Gastroesophageal sphincter (tissue), 4 donors: ENCODE data around the gene LDAH. TPM values are rescaled to one million over a fixed set of nuclear protein-coding genes. Genes with fewer than 3 reads are reported as not detected.
A peak's percentile ranks its signal among the peaks of the same experiment; 100 is the strongest.

ENCODE experiments used
- ATAC-seq: fragments of 150-250 bp; one replicate; pipeline ENCODE4 v1.9.1; 2016; ENCODE audit warnings: mild to moderate bottlenecking, moderate library complexity
- H3K27ac ChIP-seq, 4 donors: fragments of 200-600 bp; sonication (generic) in 3 of 4; 1 replicate in 3 of 4; 2 replicates in 1 of 4; pipeline ENCODE4 v1.5.1; 2016 to 2019
- H3K27me3 ChIP-seq: fragments of 200-600 bp; sonication (generic); one replicate; pipeline ENCODE4 v1.5.1; 2019
- H3K36me3 ChIP-seq, 2 donors: fragments of 200-600 bp; sonication (generic); one replicate each; pipeline ENCODE4 v1.5.1; 2019; ENCODE audit warnings: control low read depth in 1 of 2
- H3K4me1 ChIP-seq, 3 donors: fragments of 200-600 bp; sonication (generic); 1 replicate in 2 of 3; 2 replicates in 1 of 3; pipeline ENCODE4 v1.5.1; 2016 to 2019; ENCODE audit warnings: control low read depth in 2 of 3
- H3K4me3 ChIP-seq, 2 donors: fragments of 200-600 bp; sonication (generic); one replicate each; pipeline ENCODE4 v1.5.1; 2019; ENCODE audit warnings: mild to moderate bottlenecking in 1 of 2, moderate library complexity in 1 of 2
- H3K9me3 ChIP-seq, 3 donors: fragments of 200-600 bp; sonication (generic); one replicate each; pipeline ENCODE4 v1.5.1; 2017 to 2019; ENCODE audit warnings: control low read depth in 2 of 3
- CTCF ChIP-seq, 4 experiments: fragments of 200-600 bp in 2 of 4; fragments of 450-650 bp in 2 of 4; sonication (generic) in 1 of 4; IDR thresholded peaks; one replicate each; pipeline ENCODE4 v1.5.1; 2017 to 2019; ENCODE audit warnings: antibody characterized with exemption in 4 of 4, mild to moderate bottlenecking in 2 of 4, moderate library complexity in 2 of 4
- EP300 ChIP-seq: sonication (generic); formaldehyde crosslinking; IDR thresholded peaks from one replicate; pipeline ENCODE4 v1.6.1; 2017; ENCODE audit warnings: antibody characterized with exemption, mild to moderate bottlenecking
- POLR2A ChIP-seq, 2 donors: fragments of 450-650 bp; IDR thresholded peaks; one replicate each; pipeline ENCODE4 v1.6.1; 2017; ENCODE audit warnings: antibody characterized with exemption in 2 of 2, mild to moderate bottlenecking in 2 of 2, moderate library complexity in 1 of 2
- POLR2AphosphoS5 ChIP-seq: sonication (generic); formaldehyde crosslinking; IDR thresholded peaks from one replicate; pipeline ENCODE4 v1.6.1; 2017; ENCODE audit warnings: antibody characterized with exemption
- WGBS, 2 donors: methylation state at CpG; one replicate each; pipeline ENCODE4 v1.1.5; 2018; ENCODE audit warnings: low coverage in 1 of 2; 5-methylcytosine and 5-hydroxymethylcytosine counted together
- total RNA-seq, 4 donors: library from RNA; depleted of rRNA; stranded (reverse); fragments of >200 nt; gene quantifications; one replicate each; pipeline ENCODE4 v1.1.0, GENCODE V29; 2016

Gene LDAH
- total RNA-seq, 4 donors from 2014 or later = 10.5 to 19.0 (median 14.5) TPM

- no CpG with 5 or more reads among the region's 83 CpGs for WGBS, 2 donors
- Histone ChIP-seq H3K4me1 (peaks cover 0 to 95% (median 22%) of the 10 kb centered on the region in 3 donors), H3K27me3 (peaks cover 88% of the 10 kb centered on the region), H3K9me3 (no peaks in the 10 kb centered on the region), H3K36me3 (no peaks in the 10 kb centered on the region), H3K27ac (peak overlapping the region in 2 of 4 donors; percentile 34 to 51), H3K4me3 (peak overlapping the region in 1 of 2 donors; percentile 28)
- TF ChIP-seq POLR2A (IDR thresholded peaks at IDR 0.05) (no peak), CTCF (IDR thresholded peaks at IDR 0.05) (no peak), EP300 (no peak), POLR2AphosphoS5 (no peak)
- no peak for ATAC-seq
Observed at GRCh38 chr2:20670315-20671035, 152.4 kb downstream of the LDAH start.

GRCh38 chr2:20669562-20670314 is 153.2 kb downstream of the LDAH start:
- Histone ChIP-seq H3K27me3 (peaks cover 95% of the 10 kb centered on the region), H3K4me1 (peaks cover 0 to 95% (median 23%) of the 10 kb centered on the region in 3 donors)

GRCh38 chr2:20668871-20669475 is 153.9 kb downstream of the LDAH start:
- Histone ChIP-seq H3K4me1 (peaks cover 0 to 89% (median 23%) of the 10 kb centered on the region in 3 donors), H3K36me3 (no peaks in the 10 kb centered on the region), H3K9me3 (no peaks in the 10 kb centered on the region), H3K27me3 (peaks cover 97% of the 10 kb centered on the region), H3K27ac (peak overlapping the region in 3 of 4 donors; percentile 61 to 85 (median 82)), H3K4me3 (peak overlapping the region in 1 of 2 donors; percentile 60)
- WGBS, 2 donors = 65% methylated on average over 2 of the region's 8 CpGs; no CpG with 5 or more reads in 1 of the 2 donors
- no peak for ATAC-seq
- no peak for TF ChIP-seq EP300
- no peak for TF ChIP-seq POLR2A (IDR thresholded peaks at IDR 0.05)
- no peak for TF ChIP-seq POLR2AphosphoS5

More at GRCh38 chr2:20669562-20670314, 153.2 kb downstream of the LDAH start:
- Histone ChIP-seq H3K9me3 (no peaks in the 10 kb centered on the region), H3K36me3 (no peaks in the 10 kb centered on the region), H3K27ac (peak overlapping the region in 2 of 4 donors; percentile 34 to 51), H3K4me3 (no peak overlapping the region)
- TF ChIP-seq EP300 (no peak), POLR2A (IDR thresholded peaks at IDR 0.05) (no peak)
- no peak for ATAC-seq
- 26% methylated on average over 7 of the region's 45 CpGs; no CpG with 5 or more reads in 1 of the 2 donors for WGBS, 2 donors

- TF ChIP-seq CTCF (IDR thresholded peaks at IDR 0.05) = no peak
- TF ChIP-seq POLR2A (IDR thresholded peaks at IDR 0.05) = no peak
- TF ChIP-seq EP300 = no peak
- TF ChIP-seq POLR2AphosphoS5 = no peak
- H3K4me3 ChIP-seq = peak overlapping the region in 1 of 2 donors; percentile 60
- H3K36me3 ChIP-seq = no peaks in the 10 kb centered on the region
- no peaks in the 10 kb centered on the region for H3K9me3 ChIP-seq
- H3K27ac ChIP-seq = peak overlapping the region in 3 of 4 donors; percentile 61 to 85 (median 82)
- ATAC-seq = no peak
- H3K27me3 ChIP-seq = peaks cover 97% of the 10 kb centered on the region
- peaks cover 0 to 83% (median 23%) of the 10 kb centered on the region in 3 donors for H3K4me1 ChIP-seq
- 95 to 100% methylated on average over 1 to 2 of the region's 6 CpGs for WGBS, 2 donors
Observed at GRCh38 chr2:20668451-20668850, 154.4 kb downstream of the LDAH start.

- WGBS, 2 donors = 51 to 100% methylated on average over 2 to 12 of the region's 39 CpGs
- Histone ChIP-seq H3K27ac (peak overlapping the region; percentile 35 to 85 (median 72)), H3K4me3 (peak overlapping the region; percentile 33 to 60), H3K9me3 (no peaks in the 10 kb centered on the region), H3K36me3 (no peaks in the 10 kb centered on the region), H3K27me3 (peaks cover 97% of the 10 kb centered on the region), H3K4me1 (peaks cover 0 to 77% (median 23%) of the 10 kb centered on the region in 3 donors)
- TF ChIP-seq POLR2AphosphoS5 = no peak
- TF ChIP-seq POLR2A (IDR thresholded peaks at IDR 0.05) = no peak
- TF ChIP-seq CTCF (IDR thresholded peaks at IDR 0.05) = no peak
- TF ChIP-seq EP300 = no peak
- ATAC-seq = no peak
Observed at GRCh38 chr2:20667531-20668401, 155.1 kb downstream of the LDAH start.
